T1000 (cell line): ENCODE results near the gene IL18R1.

Experiments
- DNase-seq: peaks from one replicate; lab custom pipeline; 2025; ENCODE audit warnings: mixed read lengths; lab: John Stamatoyannopoulos, UW

IL18R1 gene

DNA sequence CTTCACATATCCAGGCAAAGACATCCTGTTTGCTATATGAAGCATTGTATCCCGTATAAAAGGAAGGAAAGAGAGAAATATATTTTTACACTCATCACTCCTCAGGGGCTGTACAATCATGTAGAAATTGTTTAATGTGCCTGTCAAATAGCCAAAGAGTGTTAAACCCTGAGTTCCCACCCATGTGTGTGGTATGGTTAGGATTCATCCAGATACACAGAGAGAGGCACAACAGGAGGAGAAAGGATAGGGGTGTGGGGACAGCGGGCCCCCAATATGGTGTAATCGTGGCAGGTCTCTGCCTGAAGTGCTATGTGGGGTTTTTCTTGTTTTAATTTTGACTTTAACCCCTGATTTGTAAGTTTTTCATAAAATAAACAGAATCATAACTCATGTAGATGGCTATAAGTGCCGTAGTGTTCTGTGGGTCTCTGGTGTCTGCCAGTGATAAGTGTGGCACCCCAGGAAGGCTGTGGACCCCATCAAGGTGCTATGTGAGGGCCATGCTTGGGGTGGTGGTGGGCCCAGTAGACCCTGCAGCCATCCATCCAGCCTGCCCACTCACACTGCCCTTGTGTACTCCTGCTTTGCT, 10.2 kb upstream of the IL18R1 start:
- DNase-seq = no peak

DNA sequence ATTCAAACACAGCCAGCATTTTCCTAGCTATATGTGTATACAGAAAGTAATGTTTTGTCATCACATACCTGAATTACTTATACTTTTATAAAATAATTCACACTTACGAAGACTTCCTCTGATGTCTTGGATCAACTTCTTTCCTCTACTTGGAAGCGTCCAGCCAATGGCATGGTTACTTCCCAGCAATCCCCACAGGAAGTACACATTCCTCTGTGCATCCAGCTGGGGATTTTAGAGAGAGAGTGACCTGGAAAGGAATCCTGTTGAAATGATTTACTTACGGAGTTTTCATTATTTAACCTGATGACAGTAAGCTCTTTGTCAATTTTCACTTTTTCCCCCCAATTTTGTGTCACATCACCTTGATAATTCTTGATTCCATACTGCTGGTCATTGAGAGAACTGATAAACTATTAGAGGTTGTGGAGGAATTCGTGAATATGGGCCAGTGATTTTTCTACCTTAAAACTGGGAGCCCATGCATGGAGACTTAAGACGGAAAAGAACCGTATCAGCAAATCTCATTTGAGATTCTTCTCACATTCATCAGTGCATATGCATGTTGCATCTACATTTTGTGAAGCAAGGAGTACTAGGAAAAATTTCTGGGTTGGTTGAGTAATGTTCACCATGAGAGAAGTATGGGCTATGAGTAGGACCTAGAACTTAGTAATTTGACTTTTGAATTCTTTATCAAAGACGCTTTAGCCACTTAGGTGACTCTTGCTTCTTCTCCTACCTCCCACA, 9.0 kb upstream of the IL18R1 start:
- DNase-seq = no peak

DNA sequence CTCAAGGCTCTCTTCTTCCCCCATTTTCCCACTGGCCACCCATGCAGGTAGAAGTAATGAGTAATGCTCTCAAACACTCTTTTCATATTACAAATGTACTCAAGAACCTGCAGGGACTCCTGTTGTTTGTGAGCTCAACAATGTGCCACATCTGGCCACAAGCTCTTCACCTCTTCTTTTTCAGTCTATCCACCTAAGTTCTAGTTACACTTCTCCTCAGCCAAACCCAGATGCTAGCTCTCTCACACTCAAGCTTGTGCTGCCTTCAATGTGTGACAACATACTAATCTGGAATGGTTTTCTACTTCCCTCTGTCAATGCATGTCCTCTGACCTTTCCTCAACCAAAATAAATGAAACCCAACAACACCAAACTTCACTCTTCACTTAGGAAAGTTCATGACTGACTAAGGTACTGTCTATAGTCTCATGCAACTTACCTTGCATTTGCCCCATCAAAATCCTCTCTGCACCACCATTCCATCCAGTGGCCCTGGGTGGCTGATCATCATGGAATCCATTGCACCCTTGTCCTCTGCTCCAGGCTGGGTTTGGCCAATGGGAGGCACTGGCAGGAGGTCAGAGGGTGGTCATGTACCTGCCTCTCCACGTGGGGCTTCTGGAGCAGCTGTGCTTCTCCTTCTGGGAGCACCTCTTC, 5.3 kb upstream of the IL18R1 start:
- DNase-seq = no peak

DNA sequence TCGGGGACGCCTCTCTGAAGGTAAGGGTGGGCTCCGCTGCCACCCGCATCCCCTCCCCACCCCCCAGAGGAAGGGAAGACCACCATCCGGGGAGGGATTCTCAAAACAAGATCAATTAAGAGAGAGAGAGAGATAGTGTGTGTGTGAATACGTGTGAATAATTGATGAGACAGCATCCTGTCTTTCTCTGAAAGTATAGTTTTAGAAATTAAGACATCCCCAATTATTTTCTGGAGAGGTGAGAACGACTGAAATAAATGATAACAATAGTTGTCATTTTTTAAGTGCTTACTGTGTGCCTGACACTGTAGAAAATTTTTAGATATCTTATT, 751 bp downstream of the IL18R1 start:
- DNase-seq = no peak

DNA sequence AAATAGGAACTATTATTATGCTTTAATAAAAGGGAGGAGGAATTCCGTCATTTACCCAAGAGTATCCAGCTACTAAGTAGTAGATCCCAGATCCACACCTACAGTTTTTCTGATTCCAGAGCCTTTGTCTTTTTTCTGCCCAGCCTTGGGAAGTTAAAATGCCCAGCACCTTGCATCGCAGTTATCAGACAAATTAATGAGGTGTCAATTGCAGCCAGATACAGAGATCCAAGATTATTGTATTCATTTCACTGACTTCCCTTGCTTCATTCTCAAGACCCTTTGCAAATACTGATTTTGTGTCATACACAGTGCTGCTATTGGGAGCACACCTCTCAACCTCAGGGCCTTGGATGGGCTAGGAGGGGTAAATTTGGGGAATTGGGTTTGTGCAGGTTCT, 1.1 kb downstream of the IL18R1 start:
- DNase-seq = no peak

DNA sequence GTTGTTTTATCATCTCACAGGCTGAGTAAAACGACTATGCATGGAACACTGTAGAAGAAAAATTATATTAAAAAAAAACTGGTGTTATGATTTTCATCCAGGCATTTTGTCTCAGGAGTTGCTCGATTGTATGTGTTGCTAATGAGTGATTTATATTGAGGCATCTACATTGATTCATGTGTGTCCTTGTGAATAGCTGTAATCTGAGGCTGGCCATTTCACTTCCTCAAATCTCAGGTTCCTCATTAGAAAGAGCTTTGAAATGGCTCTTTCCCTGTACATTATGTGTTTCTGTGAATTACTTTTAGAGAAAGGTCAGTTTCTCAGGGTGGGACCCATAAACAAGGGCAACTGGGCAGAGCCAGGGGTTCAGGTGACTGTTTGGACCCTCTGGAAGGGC, 2.3 kb downstream of the IL18R1 start:
- no peak for DNase-seq

GRCh38 chr2:102358496-102358895, 2.9 kb downstream of the IL18R1 start:
- DNase-seq = no peak

GRCh38 chr2:102359527-102359926, 3.9 kb downstream of the IL18R1 start:
- no peak for DNase-seq

GRCh38 chr2:102361632-102362241, 6.1 kb downstream of the IL18R1 start:
- no peak for DNase-seq

DNA sequence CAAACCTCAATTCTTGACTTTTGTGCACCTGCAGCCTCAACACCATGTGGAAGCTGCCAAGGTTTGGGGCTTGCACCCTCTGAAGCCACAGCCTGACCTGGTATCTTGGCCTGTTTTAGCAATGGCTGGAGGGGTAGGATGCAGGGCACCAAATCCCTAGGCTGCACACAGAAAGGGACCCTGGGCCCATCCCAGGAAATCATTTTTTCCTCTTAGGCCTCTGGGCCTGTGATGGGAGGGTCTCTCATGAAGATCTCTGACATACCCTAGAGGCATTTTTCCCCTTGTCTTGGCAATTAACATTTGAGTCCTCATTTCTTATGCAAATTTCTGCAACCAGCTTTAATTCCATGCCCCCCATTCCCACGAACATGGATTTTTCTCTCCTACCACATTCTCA, 10.2 kb downstream of the IL18R1 start:
- DNase-seq = no peak

GRCh38 chr2:102366406-102367112, 11.0 kb downstream of the IL18R1 start:
- no peak for DNase-seq

- DNase-seq = no peak
Measured at GRCh38 chr2:102367331-102367971, 11.9 kb downstream of the IL18R1 start.

- DNase-seq = no peak
Measured at GRCh38 chr2:102368461-102369109, 13.0 kb downstream of the IL18R1 start.

- no peak for DNase-seq
Measured at GRCh38 chr2:102369866-102370265, 14.3 kb downstream of the IL18R1 start.

GRCh38 chr2:102376052-102376591, 20.5 kb downstream of the IL18R1 start:
- no peak for DNase-seq

DNA sequence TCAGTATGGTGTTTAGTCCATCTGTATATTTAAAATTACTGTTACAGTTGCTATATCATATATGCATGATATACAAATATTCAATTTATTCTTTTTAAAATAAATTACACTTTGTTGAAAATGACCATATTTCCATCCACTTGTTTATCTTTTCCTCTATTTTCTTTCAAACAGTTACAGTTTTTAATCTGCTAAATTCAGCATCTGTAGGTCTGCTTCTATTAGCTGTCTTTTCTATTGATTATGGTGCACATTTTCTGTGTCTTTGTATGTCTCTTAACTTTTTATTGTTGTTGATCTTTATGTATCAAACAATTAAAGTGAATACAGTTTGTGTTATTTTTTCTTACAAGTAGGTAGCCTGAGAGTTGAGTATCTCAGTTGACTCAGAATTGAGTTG, 28.1 kb downstream of the IL18R1 start:
- no peak for DNase-seq

- no peak for DNase-seq
Measured at GRCh38 chr2:102385522-102385921, 29.9 kb downstream of the IL18R1 start.

GRCh38 chr2:102386004-102386403, 30.4 kb downstream of the IL18R1 start:
- no peak for DNase-seq

DNA sequence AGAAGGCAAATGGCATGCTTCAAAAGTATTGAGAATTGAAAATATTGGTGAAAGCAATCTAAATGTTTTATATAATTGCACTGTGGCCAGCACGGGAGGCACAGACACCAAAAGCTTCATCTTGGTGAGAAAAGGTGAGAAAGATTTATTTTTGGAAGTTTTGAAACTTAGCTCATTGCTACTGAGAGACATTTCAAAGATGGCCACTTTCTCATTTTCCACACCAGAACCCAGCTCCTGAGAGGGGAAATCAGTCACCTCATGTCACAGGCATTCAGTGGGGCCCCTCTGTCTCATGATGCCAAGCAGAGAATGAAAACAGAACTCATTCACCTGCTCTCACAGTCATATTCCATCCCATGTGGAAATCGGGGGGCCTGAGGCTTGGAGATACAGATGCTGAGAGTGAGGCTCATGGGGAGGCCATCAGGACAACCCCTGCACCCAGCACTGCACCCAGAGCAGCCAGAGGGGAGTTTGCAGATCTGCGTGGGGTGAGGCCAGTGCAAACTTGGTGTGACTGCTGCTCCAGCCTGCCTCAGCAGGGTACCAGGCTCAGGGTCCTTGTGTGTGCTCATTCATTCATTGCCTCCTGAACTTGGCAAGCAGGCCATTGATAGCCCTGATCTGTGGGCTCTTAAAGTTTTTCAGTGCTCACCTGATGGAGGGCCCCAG, 31.4 kb downstream of the IL18R1 start:
- no peak for DNase-seq

DNA sequence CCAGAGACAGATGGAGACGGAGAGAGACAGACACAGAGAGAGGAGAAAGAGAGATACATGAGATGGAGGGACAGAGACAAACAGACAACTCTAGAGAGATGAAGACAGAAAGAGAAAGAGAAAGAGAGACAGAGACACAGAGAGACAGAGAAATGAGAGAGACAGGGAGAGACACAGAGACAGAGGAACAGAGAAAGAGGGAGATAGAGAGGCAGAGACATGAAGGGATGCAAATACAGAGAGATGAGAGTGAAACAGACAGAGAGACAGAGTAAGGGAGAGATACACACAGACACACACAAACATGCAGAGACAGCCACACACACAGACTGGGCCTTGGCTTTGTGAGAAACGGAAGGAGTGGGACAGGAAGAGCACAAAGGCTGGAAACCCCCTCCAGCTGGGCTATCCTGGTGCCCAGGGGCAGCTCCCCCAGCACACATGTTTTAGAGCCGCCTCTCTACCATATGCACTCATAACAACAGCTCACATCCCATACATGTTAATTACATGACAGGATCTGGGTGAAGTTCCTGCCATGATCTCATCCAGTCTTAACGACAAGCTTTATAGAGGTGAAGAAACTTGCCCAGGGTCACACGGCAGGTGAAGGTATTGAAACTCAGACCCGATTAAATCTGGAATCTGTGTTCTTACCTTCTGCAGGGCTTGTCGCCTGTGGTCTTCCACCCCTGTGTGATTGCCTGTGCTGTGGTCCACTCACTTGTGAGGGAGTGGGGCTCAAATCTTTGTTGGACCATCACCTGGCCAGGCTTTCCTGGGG, 32.4 kb downstream of the IL18R1 start:
- DNase-seq = no peak
